Activated T-helper 1 cell treated with anti-CD3 and anti-CD28 coated beads, Interleukin-2, amount 50 U/mL, for 16 hours (primary cell): Measurements from ENCODE around the gene GRIK4.

Experiments used
- DNase-seq, 2 donors: peaks; one replicate each; pipeline ENCODE4 v3.0.0-alpha.2; 2020; ENCODE audit warnings: low read depth in 1 of 2, low spot score in 1 of 2

Gene GRIK4

DNA sequence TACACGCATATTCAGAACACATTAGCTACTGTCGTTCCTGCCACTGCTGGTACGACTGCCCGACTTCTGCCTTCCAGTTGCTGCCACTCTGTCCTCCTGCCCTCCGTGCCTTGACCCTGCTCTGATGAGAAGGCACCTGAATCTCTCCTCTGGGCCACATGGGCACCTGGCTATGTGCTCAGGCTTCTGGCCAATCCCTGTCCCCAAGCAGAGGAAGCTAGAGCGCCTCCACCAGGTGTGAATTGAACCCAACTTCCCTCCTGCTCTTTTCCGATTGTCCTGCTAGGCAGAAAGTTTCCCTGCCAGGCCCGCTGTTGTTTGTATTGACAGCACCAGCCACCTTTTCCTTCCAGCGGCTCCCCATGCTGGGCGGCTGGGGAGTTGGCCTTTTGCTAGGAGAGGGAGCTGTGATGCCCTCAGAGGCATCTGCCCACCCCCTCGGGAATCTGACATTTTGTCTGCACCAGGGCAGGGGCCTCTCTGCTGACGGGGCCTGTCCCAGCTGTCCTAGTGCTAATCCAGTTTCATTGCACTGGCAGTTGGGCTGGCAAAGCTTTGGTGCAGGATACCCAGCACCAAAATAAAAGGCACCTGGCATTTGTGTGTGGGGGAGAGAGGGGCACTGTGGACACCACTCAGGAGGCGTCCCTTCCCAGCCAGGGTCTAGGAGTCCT, 118.0 kb downstream of the GRIK4 start:
- DNase-seq, result no peak

- DNase-seq, result no peak
These were observed 118.6 kb downstream of the GRIK4 start for GRCh38 chr11:120630122-120630521.

DNA sequence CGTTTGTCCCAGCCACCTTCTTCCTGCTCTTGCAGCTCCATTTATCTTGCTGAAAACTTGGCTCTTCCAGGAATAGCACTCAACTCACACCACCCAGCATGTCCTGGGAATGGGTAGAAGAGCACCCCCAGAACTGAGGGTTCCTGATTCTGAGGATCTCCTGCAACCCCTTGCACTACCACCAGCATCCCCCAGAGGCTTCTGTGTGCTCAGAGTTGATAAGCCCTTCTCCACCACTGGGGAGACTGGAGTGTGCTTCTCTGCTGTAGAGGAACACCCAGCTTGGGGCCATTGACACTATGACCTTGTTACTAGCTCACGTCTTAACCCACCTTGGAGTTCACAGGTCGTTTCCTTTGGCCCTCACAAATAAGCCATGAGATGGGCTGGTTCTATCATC, 121.0 kb downstream of the GRIK4 start:
- no peak for DNase-seq

GRCh38 chr11:120633616-120634393, 122.3 kb downstream of the GRIK4 start:
- DNase-seq, result no peak

GRCh38 chr11:120634706-120635105, 123.2 kb downstream of the GRIK4 start:
- DNase-seq, result no peak

DNA sequence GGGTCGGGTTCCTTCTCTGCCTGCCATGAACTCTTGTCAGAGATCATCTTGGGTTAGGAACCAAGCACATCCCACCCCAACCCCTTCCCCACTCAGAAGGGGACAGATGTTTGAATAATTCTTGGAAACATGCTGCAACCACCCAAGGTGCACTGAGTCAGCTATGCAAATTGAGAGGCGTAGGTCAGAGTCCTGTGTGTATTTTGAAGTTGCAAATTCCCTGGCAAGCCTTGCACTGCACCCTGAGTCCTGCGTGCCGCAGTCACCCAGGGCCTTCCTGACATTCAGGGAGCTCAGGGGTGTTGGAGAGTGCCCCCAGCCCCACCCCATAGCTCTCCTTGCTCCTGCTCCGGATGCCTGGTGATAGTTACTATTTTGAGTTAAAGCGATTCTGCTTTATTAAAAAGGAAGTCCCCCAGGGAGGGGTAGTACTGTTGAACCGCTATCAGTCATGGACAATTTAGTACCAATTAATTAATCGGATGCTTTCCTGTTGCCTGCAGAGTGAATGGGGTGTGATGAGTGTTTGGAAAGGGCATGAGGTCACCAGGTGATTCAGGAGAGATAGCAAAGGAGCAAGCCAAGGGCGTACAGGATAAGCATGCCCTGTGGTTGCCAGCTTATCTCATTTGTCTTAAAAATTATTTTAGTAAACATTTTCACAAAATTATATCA, 123.7 kb downstream of the GRIK4 start:
- DNase-seq, result no peak

- no peak for DNase-seq
These were observed 125.6 kb downstream of the GRIK4 start for GRCh38 chr11:120637131-120637530.

DNA sequence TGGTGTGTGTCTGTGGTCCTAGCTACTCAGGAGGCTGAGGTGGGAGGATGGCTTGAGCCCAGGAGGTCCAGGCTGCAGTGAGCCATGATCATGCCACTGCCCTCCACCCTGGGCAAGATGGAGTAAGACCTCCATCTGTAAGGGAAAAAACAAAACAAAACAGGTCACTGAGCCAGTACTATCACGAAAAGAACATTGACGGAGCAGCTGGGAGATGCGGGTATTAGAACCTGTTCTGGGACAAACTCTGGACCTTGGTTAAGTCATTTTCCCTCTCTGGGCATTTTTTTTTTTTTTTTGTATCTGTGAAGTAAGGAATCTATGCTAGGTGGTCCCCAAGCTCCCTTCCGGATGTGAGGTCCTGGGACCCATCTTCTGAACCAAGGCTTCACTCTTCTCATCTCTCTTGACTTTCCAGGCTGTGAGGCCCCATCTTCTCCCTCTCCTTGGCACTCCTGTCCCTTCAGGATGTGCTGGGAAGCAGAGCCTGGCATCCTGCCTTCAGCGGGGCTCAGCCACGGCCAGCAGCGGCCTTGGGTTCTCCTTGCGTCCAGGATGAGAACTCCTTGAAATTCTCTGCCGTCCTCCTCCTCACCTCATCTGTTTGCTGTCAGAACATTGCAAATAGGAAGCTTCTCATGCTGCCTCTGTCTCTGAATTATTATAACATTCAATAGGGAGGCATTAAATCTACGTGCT, 130.8 kb downstream of the GRIK4 start:
- no peak for DNase-seq

- DNase-seq, result no peak
These were observed 131.7 kb downstream of the GRIK4 start for GRCh38 chr11:120643284-120643683.

- DNase-seq, result no peak
These were observed 134.1 kb downstream of the GRIK4 start for GRCh38 chr11:120645639-120646038.

DNA sequence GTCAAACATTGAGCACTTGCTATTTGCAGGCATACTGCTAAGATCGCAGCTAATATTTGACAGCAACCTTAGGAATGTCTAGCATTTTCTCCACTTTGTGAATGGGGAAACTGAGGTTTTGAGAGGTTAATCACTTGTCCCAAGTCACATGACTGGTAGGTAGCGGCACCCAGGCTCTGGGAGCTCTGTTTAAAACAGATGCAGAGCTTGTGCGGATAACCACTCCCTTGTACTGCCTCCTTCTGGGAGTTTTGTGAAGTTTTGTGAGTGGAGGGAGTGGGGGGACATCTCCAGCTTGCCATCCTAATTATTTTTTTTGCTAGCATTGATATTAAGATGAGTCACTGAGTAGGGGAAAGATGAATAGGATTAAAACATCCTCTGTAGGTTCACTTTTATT, 134.7 kb downstream of the GRIK4 start:
- DNase-seq, result no peak

DNA sequence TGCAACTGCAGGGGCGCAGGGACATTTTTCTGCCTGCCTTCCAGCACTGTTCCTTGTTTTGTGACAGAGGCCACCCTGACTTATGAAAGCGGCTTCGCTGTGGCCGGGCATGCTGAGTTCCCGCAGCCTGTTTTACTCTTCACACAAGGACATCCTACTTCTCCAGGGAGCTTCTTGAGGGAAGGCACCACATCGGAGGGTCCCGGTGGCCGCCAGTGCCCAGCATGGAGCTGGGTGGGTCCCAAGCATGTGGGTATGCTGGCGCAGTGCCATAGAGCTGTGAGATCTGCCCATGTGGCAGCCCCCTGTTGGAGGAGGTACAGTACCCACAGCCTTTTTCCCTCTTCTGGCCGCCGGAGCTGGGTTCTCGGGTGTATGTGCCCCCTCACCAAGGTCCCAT, 136.1 kb downstream of the GRIK4 start:
- DNase-seq, result no peak

DNA sequence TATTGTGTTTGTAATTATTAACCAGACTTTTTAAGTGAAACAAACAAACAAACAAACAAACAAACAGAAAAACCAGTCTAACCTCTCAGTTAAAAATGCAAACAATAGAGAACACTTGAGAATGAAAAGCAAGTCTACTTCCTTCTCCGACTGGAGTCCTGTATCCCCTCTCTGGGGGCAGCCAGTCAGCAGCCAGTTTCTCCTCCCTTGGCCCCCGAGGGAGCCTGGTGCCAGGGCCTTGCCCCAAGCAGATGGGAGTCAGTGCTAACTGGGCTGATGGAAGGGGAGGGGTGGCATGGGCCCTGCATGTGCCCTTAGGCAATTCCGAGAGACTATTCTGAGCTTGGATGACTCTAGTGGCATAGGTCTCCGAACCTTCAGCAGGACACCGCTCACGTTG, 137.2 kb downstream of the GRIK4 start:
- no peak for DNase-seq

DNA sequence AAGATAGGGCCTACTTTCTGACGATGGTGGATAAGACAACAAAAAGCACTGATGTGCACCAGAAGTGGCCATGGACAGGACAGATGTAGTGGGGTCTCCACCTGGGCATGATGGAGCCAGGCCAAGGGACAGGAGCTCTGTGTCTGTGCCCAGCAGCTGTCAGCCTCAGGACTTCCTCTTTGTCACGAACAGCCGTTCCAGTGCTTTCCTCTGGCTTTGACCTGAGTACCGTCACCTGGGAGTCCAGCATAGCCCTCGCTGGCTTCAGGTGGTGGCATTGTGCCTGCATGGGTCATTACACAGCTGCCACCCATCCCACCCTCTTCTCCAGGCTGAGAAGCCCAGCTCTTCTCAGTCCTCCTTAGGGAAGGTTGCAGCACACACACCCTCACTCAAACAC, 137.8 kb downstream of the GRIK4 start:
- DNase-seq, result no peak

DNA sequence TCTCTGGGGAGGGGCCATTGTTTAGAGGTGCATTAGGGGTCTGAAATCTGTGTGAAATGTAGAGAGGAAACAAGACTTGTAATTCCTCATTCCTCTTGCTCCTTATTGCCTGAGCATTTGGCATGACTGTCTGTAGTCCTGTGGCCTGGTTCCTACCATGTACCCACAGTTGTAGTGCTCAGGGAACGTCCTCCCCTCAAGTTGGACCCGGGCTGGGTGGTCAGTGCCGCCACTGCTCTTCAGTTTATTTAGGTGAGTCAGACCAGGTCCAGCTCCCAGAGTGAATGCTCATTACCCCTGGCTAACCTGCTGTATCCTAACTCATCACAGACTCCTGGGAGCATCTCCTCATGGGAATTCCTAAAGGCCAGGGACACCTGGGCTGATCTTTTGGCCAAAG, 139.8 kb downstream of the GRIK4 start:
- no peak for DNase-seq

GRCh38 chr11:120651836-120652235, 140.3 kb downstream of the GRIK4 start:
- DNase-seq, result no peak

- no peak for DNase-seq
These were observed 141.3 kb downstream of the GRIK4 start for GRCh38 chr11:120652705-120653335.

GRCh38 chr11:120655589-120655988, 144.0 kb downstream of the GRIK4 start:
- no peak for DNase-seq

DNA sequence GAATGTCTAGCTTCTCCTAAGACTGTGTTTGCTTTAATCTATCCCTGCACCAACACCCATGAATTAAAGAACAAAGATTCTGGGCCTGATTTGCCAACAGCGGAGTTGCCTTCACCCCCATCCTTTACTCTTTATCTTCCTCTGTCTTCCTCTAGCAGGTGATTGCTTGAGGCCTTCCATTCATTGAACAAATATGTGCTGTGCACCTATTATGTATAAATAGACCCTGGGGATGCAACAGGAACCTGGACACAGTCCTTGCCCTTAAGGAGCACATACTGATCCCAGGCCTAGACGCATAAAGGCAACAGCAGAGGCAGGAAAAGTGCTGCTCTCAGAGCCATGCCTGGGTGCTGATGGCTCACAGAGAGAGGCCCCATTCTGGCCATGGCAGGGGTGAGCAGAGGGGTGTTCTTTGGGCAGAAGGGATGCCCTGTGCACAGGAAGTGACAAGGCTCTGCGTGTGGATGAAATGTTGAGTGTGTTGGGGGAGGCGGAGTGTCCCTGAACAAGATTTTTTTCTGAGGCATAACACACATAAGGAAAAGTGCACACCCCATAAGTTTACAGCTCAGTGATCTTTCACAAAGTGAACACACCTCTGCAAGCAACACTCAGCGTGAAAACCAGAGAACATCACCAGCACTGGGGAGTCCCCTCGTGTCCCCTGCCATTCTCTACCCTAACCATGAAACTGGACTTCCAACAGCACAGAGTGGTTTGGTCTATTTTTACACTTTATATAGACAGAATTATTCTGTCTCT, 145.9 kb downstream of the GRIK4 start:
- DNase-seq, result no peak

- no peak for DNase-seq
These were observed 146.5 kb downstream of the GRIK4 start for GRCh38 chr11:120658071-120658423.

GRCh38 chr11:120659076-120659475, 147.5 kb downstream of the GRIK4 start:
- no peak for DNase-seq
